Hepatocyte (in vitro differentiated cells): ENCODE data around the gene DENND5B. TPM values are rescaled to one million over a fixed set of nuclear protein-coding genes. Genes with fewer than 3 reads are reported as not detected.

Source experiments
- DNase-seq: peaks from one replicate; pipeline ENCODE4 v3.0.0-alpha.2; 2016; ENCODE audit warnings: low spot score
- H2AFZ ChIP-seq: fragments of 200-600 bp; sonication (generic); 2 replicates; pipeline ENCODE4 v1.6.0; 2016; ENCODE audit warnings: antibody characterized with exemption, mild to moderate bottlenecking
- H3K27ac ChIP-seq: fragments of 200-600 bp; sonication (generic); 2 replicates; pipeline ENCODE4 v1.5.1; 2016; ENCODE audit warnings: mild to moderate bottlenecking
- H3K27me3 ChIP-seq: fragments of 200-600 bp; sonication (generic); 2 replicates; pipeline ENCODE4 v1.6.1; 2016
- H3K36me3 ChIP-seq: fragments of 200-600 bp; sonication (generic); replicated peaks from 2 replicates; pipeline ENCODE4 v1.5.1; 2016; ENCODE audit warnings: low read depth; ENCODE audit not compliant: insufficient read depth
- H3K4me1 ChIP-seq: fragments of 200-600 bp; sonication (generic); 2 replicates; pipeline ENCODE4 v1.5.1; 2016; ENCODE audit warnings: mild to moderate bottlenecking, moderate library complexity; ENCODE audit not compliant: insufficient read depth
- H3K4me2 ChIP-seq: fragments of 200-600 bp; sonication (generic); 2 replicates; pipeline ENCODE4 v1.6.0; 2016
- H3K4me3 ChIP-seq: fragments of 200-600 bp; sonication (generic); 2 replicates; pipeline ENCODE4 v1.5.1; 2016; ENCODE audit warnings: mild to moderate bottlenecking
- H3K79me2 ChIP-seq: fragments of 200-600 bp; sonication (generic); 2 replicates; pipeline ENCODE4 v1.6.0; 2017; ENCODE audit warnings: mild to moderate bottlenecking
- H3K9me2 ChIP-seq: fragments of 200-600 bp; sonication (generic); replicated peaks from 2 replicates; pipeline ENCODE4 v1.6.0; 2017; ENCODE audit warnings: mild to moderate bottlenecking; ENCODE audit not compliant: insufficient read depth
- H3K9me3 ChIP-seq: fragments of 200-600 bp; sonication (generic); 2 replicates; pipeline ENCODE4 v1.5.1; 2016; ENCODE audit warnings: low read depth, mild to moderate bottlenecking
- H4K20me1 ChIP-seq: fragments of 200-600 bp; sonication (generic); 2 replicates; pipeline ENCODE4 v1.6.0; 2016; ENCODE audit warnings: mild to moderate bottlenecking; ENCODE audit not compliant: insufficient read depth, poor library complexity, severe bottlenecking
- EZH2 ChIP-seq: fragments of 200-600 bp; sonication (generic); IDR thresholded peaks from 2 replicates; pipeline ENCODE4 v1.6.1; 2016; ENCODE audit warnings: antibody characterized with exemption, mild to moderate bottlenecking, borderline replicate concordance
- EZH2phosphoT487 ChIP-seq: fragments of 200-600 bp; sonication (generic); IDR thresholded peaks from one replicate; pipeline ENCODE4 v1.6.1; 2018; ENCODE audit warnings: antibody characterized with exemption, mild to moderate bottlenecking, low read depth, moderate library complexity; ENCODE audit not compliant: unreplicated experiment, severe bottlenecking
- WGBS: methylation state at CpG from one replicate; pipeline ENCODE4 v1.1.6; 2016; ENCODE audit warnings: low lambda C conversion rate; ENCODE audit errors: missing lambda C conversion rate; 5-methylcytosine and 5-hydroxymethylcytosine counted together
- polyA plus RNA-seq: library from polyadenylated mRNA; unstranded; fragments of >200 nt; fragmentation: Nextera tagmentation; extraction: Ambion mirVana; gene quantifications from 2 replicates; pipeline ENCODE4 v1.2.1, GENCODE V29; 2016
- total RNA-seq: library from RNA; depleted of rRNA; stranded (reverse); fragments of >200 nt; gene quantifications from 2 replicates; pipeline ENCODE4 v1.2.3, GENCODE V29; 2014
- TF ChIP-seq, protein P1 (sequence below): fragments of 200-600 bp; sonication (generic); IDR thresholded peaks from 2 replicates; pipeline ENCODE4 v1.5.1; 2016; ENCODE audit warnings: antibody characterized with exemption, mild to moderate bottlenecking; ENCODE audit not compliant: poor library complexity

The DENND5B gene
- total and polyA plus RNA-seq, 2 experiments from 2014 or later: 10.4 to 24.9 TPM

DNA sequence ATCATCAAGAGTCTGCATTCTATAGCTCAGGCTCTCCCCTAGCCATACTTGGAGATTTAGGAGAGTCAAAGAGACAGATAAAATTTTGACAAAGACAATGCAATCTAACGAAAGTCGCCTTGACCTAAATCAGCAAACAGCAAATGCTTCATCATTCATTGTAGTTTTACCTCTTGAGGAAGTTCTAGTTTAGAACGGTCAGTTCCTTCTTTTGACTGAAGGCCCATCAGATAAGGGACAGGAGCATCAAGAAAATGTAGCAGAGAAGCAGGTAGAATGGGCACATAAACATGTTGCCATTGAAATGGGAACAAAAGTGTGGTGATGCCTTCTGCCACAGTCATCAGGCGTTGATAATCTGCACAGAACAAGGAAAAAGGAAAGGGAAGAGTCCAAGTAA, 130.9 kb downstream of the DENND5B start:
- 86% methylated on average over 4 of the region's 4 CpGs for WGBS
- no peak for DNase-seq
- Histone ChIP-seq H3K36me3 (no peaks in the 10 kb centered on the region), H3K27me3 (no peaks in the 10 kb centered on the region), H2AFZ (no peak overlapping the region), H3K9me3 (no peaks in the 10 kb centered on the region), H3K4me1 (no peaks in the 10 kb centered on the region), H4K20me1 (no peaks in the 10 kb centered on the region), H3K27ac (no peak overlapping the region), H3K9me2 (no peaks in the 10 kb centered on the region), H3K4me3 (no peak overlapping the region), H3K79me2 (no peaks in the 10 kb centered on the region), H3K4me2 (no peak overlapping the region)
- TF ChIP-seq EZH2phosphoT487: no peak
- no peak for TF ChIP-seq EZH2
- TF ChIP-seq, protein P1, sequence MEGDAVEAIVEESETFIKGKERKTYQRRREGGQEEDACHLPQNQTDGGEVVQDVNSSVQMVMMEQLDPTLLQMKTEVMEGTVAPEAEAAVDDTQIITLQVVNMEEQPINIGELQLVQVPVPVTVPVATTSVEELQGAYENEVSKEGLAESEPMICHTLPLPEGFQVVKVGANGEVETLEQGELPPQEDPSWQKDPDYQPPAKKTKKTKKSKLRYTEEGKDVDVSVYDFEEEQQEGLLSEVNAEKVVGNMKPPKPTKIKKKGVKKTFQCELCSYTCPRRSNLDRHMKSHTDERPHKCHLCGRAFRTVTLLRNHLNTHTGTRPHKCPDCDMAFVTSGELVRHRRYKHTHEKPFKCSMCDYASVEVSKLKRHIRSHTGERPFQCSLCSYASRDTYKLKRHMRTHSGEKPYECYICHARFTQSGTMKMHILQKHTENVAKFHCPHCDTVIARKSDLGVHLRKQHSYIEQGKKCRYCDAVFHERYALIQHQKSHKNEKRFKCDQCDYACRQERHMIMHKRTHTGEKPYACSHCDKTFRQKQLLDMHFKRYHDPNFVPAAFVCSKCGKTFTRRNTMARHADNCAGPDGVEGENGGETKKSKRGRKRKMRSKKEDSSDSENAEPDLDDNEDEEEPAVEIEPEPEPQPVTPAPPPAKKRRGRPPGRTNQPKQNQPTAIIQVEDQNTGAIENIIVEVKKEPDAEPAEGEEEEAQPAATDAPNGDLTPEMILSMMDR: no peak

DNA sequence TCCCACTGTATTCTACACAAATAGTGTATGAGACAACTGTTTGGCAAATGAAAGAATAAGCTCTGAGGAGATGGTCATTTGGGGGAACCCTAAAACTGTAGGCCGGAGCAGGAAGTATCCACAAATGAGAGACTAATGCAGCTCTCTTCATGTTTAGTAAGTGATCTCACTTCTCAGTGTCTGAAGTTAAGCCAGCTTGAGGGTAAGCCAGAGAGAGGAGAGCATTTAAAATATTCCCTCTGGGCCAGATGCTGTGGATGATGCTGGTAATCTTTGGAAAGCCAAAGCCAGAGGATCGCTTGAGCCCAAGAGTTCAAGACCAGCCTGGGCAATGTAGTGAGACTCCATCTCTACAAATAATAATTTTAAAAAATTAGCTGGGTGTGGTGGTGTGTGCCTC, 134.4 kb downstream of the DENND5B start:
- Histone ChIP-seq H3K9me3 (no peaks in the 10 kb centered on the region), H3K27me3 (no peaks in the 10 kb centered on the region), H3K9me2 (no peaks in the 10 kb centered on the region), H3K79me2 (no peaks in the 10 kb centered on the region), H3K4me1 (no peaks in the 10 kb centered on the region), H2AFZ (no peak overlapping the region), H3K27ac (no peak overlapping the region), H3K36me3 (no peaks in the 10 kb centered on the region), H3K4me2 (no peak overlapping the region), H3K4me3 (no peak overlapping the region), H4K20me1 (no peaks in the 10 kb centered on the region)
- TF ChIP-seq, protein P1: no peak
- TF ChIP-seq EZH2 (no peak), EZH2phosphoT487 (no peak)
- DNase-seq: no peak
- WGBS: 96% methylated on average over 2 of the region's 2 CpGs

DNA sequence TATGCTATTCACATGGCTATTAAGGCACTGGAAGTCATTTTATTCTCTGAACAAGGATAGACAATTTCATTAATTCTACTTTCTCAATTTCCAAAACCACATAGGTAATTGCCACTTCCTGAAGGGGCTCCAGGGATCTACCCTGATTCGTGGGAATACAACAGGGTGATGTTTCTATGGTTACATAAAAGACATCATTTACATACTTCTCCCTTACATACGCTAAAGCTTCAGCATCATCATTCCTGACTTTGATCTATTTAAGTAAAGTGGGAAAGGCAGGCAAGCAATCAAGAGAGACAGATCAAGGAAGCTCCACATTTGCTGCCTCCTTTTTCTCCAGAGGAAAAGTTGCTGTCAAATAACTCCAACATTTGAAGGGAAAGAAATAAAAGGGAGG, 146.2 kb downstream of the DENND5B start:
- H3K4me1 ChIP-seq: no peaks in the 10 kb centered on the region
- no peak overlapping the region for H3K4me3 ChIP-seq
- H3K4me2 ChIP-seq: no peak overlapping the region
- TF ChIP-seq EZH2phosphoT487 (no peak), EZH2 (no peak)
- TF ChIP-seq, protein P1: no peak
- H4K20me1 ChIP-seq: no peaks in the 10 kb centered on the region
- H3K36me3 ChIP-seq: no peaks in the 10 kb centered on the region
- no peaks in the 10 kb centered on the region for H3K27me3 ChIP-seq
- H3K79me2 ChIP-seq: no peaks in the 10 kb centered on the region
- 74% methylated on average over 2 of the region's 2 CpGs for WGBS
- no peak overlapping the region for H3K27ac ChIP-seq
- H3K9me3 ChIP-seq: no peaks in the 10 kb centered on the region
- H2AFZ ChIP-seq: no peak overlapping the region
- H3K9me2 ChIP-seq: no peaks in the 10 kb centered on the region
- no peak for DNase-seq

DNA sequence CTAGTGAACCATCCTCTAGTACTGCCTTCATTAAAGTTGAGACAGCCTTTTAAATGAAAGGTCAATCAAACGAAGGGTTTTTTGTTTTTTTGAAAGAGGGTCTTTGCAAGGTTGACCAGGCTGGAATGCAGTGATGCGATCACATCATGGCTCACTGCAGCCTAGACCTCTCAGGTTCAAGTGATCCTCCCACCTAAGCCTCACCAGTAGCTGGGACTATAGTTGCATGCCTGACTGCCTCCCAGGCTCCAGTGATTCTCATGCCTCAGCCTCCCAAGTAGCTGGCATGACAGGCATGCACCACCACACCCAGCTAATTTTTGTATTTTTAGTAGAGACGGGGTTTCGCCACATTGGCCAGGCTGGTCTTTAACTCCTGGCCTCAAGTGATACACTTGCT, 150.3 kb downstream of the DENND5B start:
- H3K36me3 ChIP-seq: no peaks in the 10 kb centered on the region
- no peak overlapping the region for H3K4me3 ChIP-seq
- no peaks in the 10 kb centered on the region for H3K9me2 ChIP-seq
- no peak for DNase-seq
- no peak overlapping the region for H2AFZ ChIP-seq
- H4K20me1 ChIP-seq: no peaks in the 10 kb centered on the region
- H3K27me3 ChIP-seq: no peaks in the 10 kb centered on the region
- no peak overlapping the region for H3K4me2 ChIP-seq
- H3K79me2 ChIP-seq: no peaks in the 10 kb centered on the region
- H3K27ac ChIP-seq: no peak overlapping the region
- TF ChIP-seq EZH2: no peak
- TF ChIP-seq, protein P1: no peak
- TF ChIP-seq EZH2phosphoT487: no peak
- no peaks in the 10 kb centered on the region for H3K9me3 ChIP-seq
- WGBS: 97% methylated on average over 4 of the region's 4 CpGs
- no peaks in the 10 kb centered on the region for H3K4me1 ChIP-seq
